ENCODE results near the gene FKBP8. TPM values are rescaled to one million over a fixed set of nuclear protein-coding genes. Genes with fewer than 3 reads are reported as not detected.

FKBP8 gene
- total RNA-seq, 1 experiment from 2014 or later, result 231 TPM

DNA sequence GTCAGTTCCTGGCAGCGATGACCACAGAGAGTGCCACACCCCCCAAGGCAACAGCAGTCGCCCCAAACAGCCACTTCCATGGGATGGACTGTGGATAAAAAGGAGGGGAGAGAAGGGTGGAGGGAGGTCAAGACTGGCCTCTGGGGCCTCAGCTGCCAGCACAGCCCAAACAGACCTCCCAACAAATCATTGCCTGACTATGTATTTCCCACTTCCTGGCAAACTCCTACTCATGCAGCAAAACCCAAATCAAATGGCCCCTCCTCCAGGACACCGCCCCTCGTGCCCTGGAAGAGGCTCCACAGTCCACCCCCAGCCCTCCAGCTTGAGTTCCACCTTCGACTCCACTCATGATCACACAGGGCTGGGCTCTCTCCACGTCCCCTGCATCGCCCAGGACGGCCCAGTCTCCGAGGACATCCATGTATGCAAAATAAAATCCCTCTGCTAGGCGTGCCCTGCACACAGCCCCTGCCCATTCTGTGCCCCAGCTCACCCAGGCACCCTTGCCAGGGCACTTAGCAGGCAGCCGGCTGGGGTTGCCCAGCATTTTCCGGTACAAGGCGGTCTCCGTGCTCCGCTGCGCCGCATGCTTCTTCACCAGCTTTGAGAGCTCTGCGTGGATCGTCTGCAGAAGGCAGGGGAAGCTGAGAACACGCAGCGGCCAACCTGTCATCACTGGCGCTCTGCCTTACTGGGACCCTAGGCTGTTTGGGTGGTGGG is 11.0 kb downstream of the FKBP8 start:
- H3K36me3 ChIP-seq (ENCODE audit: low read depth), result peaks cover 8% of the 10 kb centered on the region; the same call in 1 of the 2 replicates
- no peaks in the 10 kb centered on the region for H3K4me1 ChIP-seq (replicated peaks; ENCODE audit: insufficient read depth)
- no peak overlapping the region for H3K27ac ChIP-seq
- H3K79me2 ChIP-seq (ENCODE audit: low read depth), result no peaks in the 10 kb centered on the region
- H3K4me3 ChIP-seq, result no peak overlapping the region
- ChIA-PET POLR2A (ENCODE audit: unreplicated experiment) (no interaction called here), CTCF (no interaction called here)
- intact Hi-C loops (cut with micrococcal nuclease; ENCODE audit: unreplicated experiment), result no loop called here
- no peak overlapping the region for H2AFZ ChIP-seq
- no peaks in the 10 kb centered on the region for H3K9me3 ChIP-seq (ENCODE audit: insufficient read depth, low read depth)
- no peaks in the 10 kb centered on the region for H4K20me1 ChIP-seq (ENCODE audit: insufficient read depth)
- no peak overlapping the region for H3K4me2 ChIP-seq
- H3F3A ChIP-seq (ENCODE audit: insufficient read depth, low read depth), result peaks cover 15% of the 10 kb centered on the region
- no peak for TF ChIP-seq EZH2 (IDR thresholded peaks at IDR 0.05; ENCODE audit: low read depth)
- TF ChIP-seq, protein P1, sequence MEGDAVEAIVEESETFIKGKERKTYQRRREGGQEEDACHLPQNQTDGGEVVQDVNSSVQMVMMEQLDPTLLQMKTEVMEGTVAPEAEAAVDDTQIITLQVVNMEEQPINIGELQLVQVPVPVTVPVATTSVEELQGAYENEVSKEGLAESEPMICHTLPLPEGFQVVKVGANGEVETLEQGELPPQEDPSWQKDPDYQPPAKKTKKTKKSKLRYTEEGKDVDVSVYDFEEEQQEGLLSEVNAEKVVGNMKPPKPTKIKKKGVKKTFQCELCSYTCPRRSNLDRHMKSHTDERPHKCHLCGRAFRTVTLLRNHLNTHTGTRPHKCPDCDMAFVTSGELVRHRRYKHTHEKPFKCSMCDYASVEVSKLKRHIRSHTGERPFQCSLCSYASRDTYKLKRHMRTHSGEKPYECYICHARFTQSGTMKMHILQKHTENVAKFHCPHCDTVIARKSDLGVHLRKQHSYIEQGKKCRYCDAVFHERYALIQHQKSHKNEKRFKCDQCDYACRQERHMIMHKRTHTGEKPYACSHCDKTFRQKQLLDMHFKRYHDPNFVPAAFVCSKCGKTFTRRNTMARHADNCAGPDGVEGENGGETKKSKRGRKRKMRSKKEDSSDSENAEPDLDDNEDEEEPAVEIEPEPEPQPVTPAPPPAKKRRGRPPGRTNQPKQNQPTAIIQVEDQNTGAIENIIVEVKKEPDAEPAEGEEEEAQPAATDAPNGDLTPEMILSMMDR (conservative IDR thresholded peaks at IDR 0.05), result no peak
- BruUV-seq (replicated peaks), result no TSS peak
- DNase-seq, result no peak
- H3K9me2 ChIP-seq (ENCODE audit: insufficient read depth), result no peaks in the 10 kb centered on the region
- H3K27me3 ChIP-seq (ENCODE audit: insufficient read depth, low read depth), result no peaks in the 10 kb centered on the region

DNA sequence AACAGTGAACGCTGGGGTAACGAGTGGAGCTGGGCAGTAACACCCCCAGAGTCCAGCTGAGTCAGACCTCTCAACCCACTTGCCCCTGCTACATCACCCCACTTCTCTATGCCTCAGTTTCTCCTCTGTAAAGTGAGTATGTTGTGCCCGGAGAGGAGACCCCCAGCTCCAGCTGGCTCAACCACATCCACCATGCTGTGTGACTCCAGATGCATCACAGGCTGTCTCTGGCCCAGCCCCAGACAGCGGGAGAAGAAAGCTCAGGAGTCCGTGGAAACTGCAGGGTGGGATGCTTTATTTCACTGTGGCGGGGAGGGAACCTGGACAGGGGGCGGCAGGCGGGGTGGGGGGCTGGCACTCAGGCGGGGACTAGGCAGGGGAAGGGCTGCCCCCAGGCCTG is 11.9 kb downstream of the FKBP8 start:
- Histone ChIP-seq H3K27ac (no peak overlapping the region), H3K9me2 (ENCODE audit: insufficient read depth) (no peaks in the 10 kb centered on the region), H3K79me2 (ENCODE audit: low read depth) (no peaks in the 10 kb centered on the region), H3K4me1 (replicated peaks; ENCODE audit: insufficient read depth) (no peaks in the 10 kb centered on the region), H3K9me3 (ENCODE audit: insufficient read depth, low read depth) (no peaks in the 10 kb centered on the region), H3K27me3 (ENCODE audit: insufficient read depth, low read depth) (no peaks in the 10 kb centered on the region), H2AFZ (no peak overlapping the region), H3K4me2 (no peak overlapping the region), H3F3A (ENCODE audit: insufficient read depth, low read depth) (peaks cover 24% of the 10 kb centered on the region), H3K36me3 (ENCODE audit: low read depth) (peaks cover 6% of the 10 kb centered on the region; the same call in 1 of the 2 replicates), H3K4me3 (no peak overlapping the region), H4K20me1 (ENCODE audit: insufficient read depth) (no peaks in the 10 kb centered on the region)
- no peak for DNase-seq
- POLR2A ChIA-PET (ENCODE audit: unreplicated experiment), result no interaction called here
- intact Hi-C loops (cut with micrococcal nuclease; ENCODE audit: unreplicated experiment), result no loop called here
- CTCF ChIA-PET, result no interaction called here
- no TSS peak for BruUV-seq (replicated peaks)
- TF ChIP-seq, protein P1 (conservative IDR thresholded peaks at IDR 0.05), result no peak
- TF ChIP-seq EZH2 (IDR thresholded peaks at IDR 0.05; ENCODE audit: low read depth), result no peak

DNA sequence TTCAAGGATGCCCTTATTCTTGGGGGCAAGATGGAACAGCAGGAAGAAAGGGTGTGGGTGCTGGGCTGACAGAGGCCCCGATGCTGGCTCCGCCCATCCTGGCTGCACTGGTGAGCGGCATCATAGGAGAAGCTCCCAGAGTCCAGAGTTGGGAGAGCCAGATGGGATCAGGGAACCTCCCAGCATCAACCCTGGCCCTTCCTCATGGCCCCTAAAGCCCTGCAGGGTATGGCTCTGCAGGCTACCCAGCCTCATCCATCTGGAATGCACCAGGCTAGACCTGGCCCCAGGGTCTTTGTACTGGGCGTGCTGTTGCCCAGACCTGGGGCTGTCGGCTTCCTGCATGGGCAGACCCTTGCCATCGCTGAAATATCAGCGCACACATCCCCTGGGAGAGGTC is 13.6 kb downstream of the FKBP8 start:
- BruUV-seq (replicated peaks), result no TSS peak
- Histone ChIP-seq H3K9me2 (ENCODE audit: insufficient read depth) (no peaks in the 10 kb centered on the region), H3K79me2 (ENCODE audit: low read depth) (no peaks in the 10 kb centered on the region), H3K9me3 (ENCODE audit: insufficient read depth, low read depth) (no peaks in the 10 kb centered on the region), H2AFZ (no peak overlapping the region), H3K4me1 (replicated peaks; ENCODE audit: insufficient read depth) (no peaks in the 10 kb centered on the region), H3K27me3 (ENCODE audit: insufficient read depth, low read depth) (no peaks in the 10 kb centered on the region), H3K4me2 (no peak overlapping the region), H3K4me3 (no peak overlapping the region), H4K20me1 (ENCODE audit: insufficient read depth) (no peaks in the 10 kb centered on the region), H3K36me3 (ENCODE audit: low read depth) (no peaks in the 10 kb centered on the region), H3K27ac (no peak overlapping the region), H3F3A (ENCODE audit: insufficient read depth, low read depth) (peaks cover 22% of the 10 kb centered on the region)
- DNase-seq, result no peak
- ChIA-PET POLR2A (ENCODE audit: unreplicated experiment) (interaction anchor here (1.0 kb wide), 1 partner anchor 1139 kb away, joined by 7 read pairs; no protein-coding TSS in a partner anchor), CTCF (no interaction called here)
- TF ChIP-seq, protein P1 (conservative IDR thresholded peaks at IDR 0.05), result no peak
- no peak for TF ChIP-seq EZH2 (IDR thresholded peaks at IDR 0.05; ENCODE audit: low read depth)
- intact Hi-C loops (cut with micrococcal nuclease; ENCODE audit: unreplicated experiment), result no loop called here
